BE2C (cell line): ENCODE measurements around the gene CYP4F11. TPM values are rescaled to one million over a fixed set of nuclear protein-coding genes. Genes with fewer than 3 reads are reported as not detected.
"Not testable (repeated sequence)": the region's sequence is repeated elsewhere in the genome, so short reads cannot be mapped to it uniquely, and the experiment has no call there.

Experiments
- DNase-seq: peaks from one replicate; pipeline ENCODE4 v3.0.0-alpha.2; 2020
- H3K27me3 ChIP-seq: fragments of 250-450 bp; sonication (Bioruptor Pico); 2 replicates; pipeline ENCODE4 v1.5.1; 2020; ENCODE audit warnings: mild to moderate bottlenecking
- H3K36me3 ChIP-seq: fragments of 250-450 bp; sonication (Bioruptor Pico); 2 replicates; pipeline ENCODE4 v1.5.1; 2020; ENCODE audit warnings: mild to moderate bottlenecking
- H3K4me1 ChIP-seq: fragments of 250-450 bp; sonication (Bioruptor Pico); 2 replicates; pipeline ENCODE4 v1.5.1; 2020
- H3K4me3 ChIP-seq: 2 replicates; pipeline ENCODE4 v1.5.1; 2011; ENCODE audit warnings: low read depth, low read length
- H3K9me3 ChIP-seq: fragments of 250-450 bp; sonication (Bioruptor Pico); 2 replicates; pipeline ENCODE4 v1.5.1; 2020
- polyA plus RNA-seq: library from polyadenylated mRNA; unstranded; fragments of >200 nt; gene quantifications from one replicate; pipeline ENCODE4 v1.2.1, GENCODE V29; 2012; ENCODE audit warnings: low read depth, missing spikeins; ENCODE audit not compliant: insufficient read length, insufficient read depth
- TF ChIP-seq, protein P1 (sequence below): IDR thresholded peaks from 2 replicates; pipeline ENCODE4 v1.5.1; 2012; ENCODE audit warnings: mild to moderate bottlenecking, low read depth, low read length

The CYP4F11 gene, protein sequence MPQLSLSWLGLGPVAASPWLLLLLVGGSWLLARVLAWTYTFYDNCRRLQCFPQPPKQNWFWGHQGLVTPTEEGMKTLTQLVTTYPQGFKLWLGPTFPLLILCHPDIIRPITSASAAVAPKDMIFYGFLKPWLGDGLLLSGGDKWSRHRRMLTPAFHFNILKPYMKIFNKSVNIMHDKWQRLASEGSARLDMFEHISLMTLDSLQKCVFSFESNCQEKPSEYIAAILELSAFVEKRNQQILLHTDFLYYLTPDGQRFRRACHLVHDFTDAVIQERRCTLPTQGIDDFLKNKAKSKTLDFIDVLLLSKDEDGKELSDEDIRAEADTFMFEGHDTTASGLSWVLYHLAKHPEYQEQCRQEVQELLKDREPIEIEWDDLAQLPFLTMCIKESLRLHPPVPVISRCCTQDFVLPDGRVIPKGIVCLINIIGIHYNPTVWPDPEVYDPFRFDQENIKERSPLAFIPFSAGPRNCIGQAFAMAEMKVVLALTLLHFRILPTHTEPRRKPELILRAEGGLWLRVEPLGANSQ
- polyA plus RNA-seq = 0.26 TPM

DNA sequence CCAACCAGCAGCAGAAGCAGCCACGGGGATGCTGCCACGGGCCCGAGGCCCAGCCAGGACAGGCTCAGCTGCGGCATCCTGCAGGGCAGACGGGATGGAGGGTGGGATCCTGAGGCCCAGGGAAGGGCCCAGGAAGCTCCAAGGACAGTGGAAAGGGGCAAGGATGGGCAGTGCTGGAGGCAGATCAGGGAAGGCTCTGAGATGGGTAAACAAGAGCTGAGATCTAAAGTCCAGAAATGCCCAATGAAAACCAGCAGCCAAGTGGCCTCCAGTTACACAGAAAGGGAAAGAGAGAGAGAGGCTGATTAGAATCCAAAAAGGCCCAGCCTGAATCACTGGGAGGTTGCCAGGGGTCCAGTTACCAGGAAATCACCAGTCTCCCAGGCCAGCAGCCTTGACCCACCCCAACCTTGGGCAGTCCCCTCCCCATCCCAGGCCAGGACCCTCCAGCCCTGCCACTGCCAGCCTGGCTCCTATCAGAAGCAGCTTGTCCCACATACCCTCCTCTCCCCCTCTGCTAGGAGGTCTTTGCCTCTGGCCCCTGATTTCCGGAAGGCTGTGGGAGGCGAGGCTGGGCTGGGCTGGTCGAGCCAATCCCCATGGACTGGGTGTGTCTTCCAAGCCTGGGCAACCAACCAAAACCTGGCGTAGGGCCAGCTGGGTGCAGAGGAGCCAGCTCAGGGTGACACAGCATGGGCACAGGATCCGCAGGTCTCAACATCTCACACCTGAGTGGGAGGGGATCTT is at the start of gene CYP4F11:
Gene CYP4F11 (minus strand): TSS at position 198 of the 747 bp plus-strand sequence. CDS start 121 bp downstream, at position 77.
- H3K4me1 ChIP-seq = no peaks in the 10 kb centered on the region
- peak; percentile 49 for DNase-seq
- H3K27me3 ChIP-seq = peaks cover 3% of the 10 kb centered on the region; the same call in 1 of the 2 replicates
- no peaks in the 10 kb centered on the region for H3K9me3 ChIP-seq
- TF ChIP-seq, protein P1, sequence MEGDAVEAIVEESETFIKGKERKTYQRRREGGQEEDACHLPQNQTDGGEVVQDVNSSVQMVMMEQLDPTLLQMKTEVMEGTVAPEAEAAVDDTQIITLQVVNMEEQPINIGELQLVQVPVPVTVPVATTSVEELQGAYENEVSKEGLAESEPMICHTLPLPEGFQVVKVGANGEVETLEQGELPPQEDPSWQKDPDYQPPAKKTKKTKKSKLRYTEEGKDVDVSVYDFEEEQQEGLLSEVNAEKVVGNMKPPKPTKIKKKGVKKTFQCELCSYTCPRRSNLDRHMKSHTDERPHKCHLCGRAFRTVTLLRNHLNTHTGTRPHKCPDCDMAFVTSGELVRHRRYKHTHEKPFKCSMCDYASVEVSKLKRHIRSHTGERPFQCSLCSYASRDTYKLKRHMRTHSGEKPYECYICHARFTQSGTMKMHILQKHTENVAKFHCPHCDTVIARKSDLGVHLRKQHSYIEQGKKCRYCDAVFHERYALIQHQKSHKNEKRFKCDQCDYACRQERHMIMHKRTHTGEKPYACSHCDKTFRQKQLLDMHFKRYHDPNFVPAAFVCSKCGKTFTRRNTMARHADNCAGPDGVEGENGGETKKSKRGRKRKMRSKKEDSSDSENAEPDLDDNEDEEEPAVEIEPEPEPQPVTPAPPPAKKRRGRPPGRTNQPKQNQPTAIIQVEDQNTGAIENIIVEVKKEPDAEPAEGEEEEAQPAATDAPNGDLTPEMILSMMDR = no peak
- H3K36me3 ChIP-seq = no peaks in the 10 kb centered on the region
- no peak within 1 kb of the TSS for H3K4me3 ChIP-seq

DNA sequence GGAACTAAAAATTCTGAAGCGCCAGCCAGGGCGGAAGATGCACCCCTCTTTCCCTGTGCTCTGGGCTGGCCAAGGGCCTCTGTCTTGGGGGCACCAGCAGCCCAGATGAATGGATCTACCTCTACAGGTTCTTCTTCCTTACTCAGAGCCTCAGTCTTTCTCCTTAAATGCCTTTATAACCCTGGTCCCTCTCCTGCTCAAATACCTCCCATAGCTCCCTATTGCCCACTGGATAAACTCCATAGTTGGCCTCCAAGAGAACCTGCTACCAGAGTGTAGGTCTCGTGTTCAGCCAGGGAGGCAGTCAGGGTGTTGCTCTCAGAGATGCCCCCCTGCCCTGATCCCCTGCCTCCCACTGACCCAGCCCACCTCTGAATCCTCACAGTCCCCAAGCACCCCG is 45.0 kb upstream of the CYP4F11 start:
- Histone ChIP-seq H3K4me1 (no peaks in the 10 kb centered on the region), H3K4me3 (no peak overlapping the region), H3K27me3 (no peaks in the 10 kb centered on the region), H3K9me3 (no peaks in the 10 kb centered on the region; the same call in 1 of the 2 replicates), H3K36me3 (no peaks in the 10 kb centered on the region)
- DNase-seq = no peak
- TF ChIP-seq, protein P1 = no peak

DNA sequence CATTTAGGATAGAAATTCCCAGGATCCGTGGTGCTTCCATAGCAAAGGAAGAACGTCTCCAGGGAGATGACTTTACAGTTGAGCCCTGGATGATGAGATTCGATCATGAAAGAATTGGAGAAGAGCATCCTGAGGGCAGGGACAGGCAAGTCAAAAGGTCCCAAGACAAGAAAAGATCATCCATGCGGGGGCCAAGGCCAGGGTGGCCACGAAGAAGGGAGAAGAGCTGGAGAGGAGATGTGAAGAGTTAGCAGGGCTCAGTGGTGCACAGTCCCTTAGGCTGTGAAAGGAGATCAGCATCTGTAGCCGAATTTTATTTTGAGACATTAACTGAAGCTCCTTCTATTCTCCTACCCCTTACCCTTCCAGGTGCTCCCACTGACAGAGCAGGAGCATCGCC is 43.4 kb upstream of the CYP4F11 start:
- no peak for DNase-seq
- Histone ChIP-seq H3K9me3 (no peaks in the 10 kb centered on the region; the same call in 1 of the 2 replicates), H3K36me3 (no peaks in the 10 kb centered on the region), H3K27me3 (no peaks in the 10 kb centered on the region), H3K4me3 (no peak overlapping the region), H3K4me1 (no peaks in the 10 kb centered on the region)
- TF ChIP-seq, protein P1 = no peak

DNA sequence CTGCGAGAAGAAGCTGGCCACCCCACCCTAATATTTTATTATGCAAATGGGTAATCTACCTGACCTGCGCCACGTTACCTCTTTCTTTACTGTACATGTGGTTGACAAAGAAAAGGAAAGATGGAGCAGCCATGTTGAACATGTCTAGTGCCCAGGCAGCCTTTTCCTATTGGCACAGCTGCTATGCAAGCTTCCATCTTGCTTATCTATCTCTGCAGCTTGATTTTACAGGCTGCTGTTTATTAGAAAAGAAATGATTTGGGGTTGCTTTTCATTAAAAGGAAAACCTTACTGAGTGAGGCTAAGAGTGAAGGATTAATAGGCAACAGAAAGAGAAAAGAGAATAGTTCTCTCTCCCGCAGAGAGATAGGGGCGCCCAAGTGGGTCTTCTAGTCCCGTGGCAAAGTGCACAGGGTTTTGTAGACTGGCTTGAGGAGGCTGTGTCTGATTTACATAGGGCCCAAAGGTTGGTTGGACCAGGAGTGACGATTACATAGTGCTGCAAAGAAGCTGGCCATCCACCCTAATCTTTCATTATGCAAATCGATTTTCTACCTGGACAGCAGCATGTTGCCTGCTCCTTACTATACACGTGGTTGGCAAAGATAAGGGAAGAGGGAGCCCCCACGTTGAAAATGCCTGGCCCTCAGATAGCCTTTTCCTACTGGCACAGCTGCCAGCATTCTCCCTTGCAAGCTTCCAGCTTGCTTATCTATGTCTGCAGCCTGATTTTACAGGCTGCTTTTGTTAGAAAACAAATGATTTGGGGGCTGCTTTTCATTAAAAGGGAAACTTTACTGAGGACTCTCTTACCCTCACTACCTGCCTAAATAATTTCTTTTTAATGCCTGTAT is 42.7 kb upstream of the CYP4F11 start:
- Histone ChIP-seq H3K36me3 (no peaks in the 10 kb centered on the region), H3K27me3 (no peaks in the 10 kb centered on the region), H3K4me1 (no peaks in the 10 kb centered on the region), H3K4me3 (no peak overlapping the region), H3K9me3 (no peaks in the 10 kb centered on the region; the same call in 1 of the 2 replicates)
- no peak for DNase-seq
- TF ChIP-seq, protein P1 = no peak

DNA sequence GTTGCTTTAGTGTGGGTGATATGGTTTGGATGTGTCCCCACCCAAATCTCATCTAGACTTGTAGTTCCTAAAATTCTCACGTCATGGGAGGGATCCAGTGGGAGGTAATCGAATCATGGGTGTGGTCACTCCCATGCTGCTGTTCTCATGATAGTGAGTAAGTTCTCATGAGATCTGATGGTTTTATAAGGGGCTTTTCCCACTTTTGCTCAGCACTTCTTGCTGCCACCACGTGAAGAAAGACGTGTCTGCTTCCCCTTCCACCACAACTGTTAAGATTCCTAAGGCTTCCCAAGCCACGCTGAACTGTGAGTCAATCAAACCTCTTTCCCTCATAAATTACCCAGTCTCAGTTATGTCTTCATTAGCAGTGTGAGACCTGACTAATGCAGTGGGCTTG is 40.5 kb upstream of the CYP4F11 start:
- TF ChIP-seq, protein P1 = no peak
- no peaks in the 10 kb centered on the region for H3K4me1 ChIP-seq
- H3K9me3 ChIP-seq = no peaks in the 10 kb centered on the region; the same call in 1 of the 2 replicates
- H3K4me3 ChIP-seq = no peak overlapping the region
- H3K36me3 ChIP-seq = no peaks in the 10 kb centered on the region
- DNase-seq = no peak
- no peaks in the 10 kb centered on the region for H3K27me3 ChIP-seq

DNA sequence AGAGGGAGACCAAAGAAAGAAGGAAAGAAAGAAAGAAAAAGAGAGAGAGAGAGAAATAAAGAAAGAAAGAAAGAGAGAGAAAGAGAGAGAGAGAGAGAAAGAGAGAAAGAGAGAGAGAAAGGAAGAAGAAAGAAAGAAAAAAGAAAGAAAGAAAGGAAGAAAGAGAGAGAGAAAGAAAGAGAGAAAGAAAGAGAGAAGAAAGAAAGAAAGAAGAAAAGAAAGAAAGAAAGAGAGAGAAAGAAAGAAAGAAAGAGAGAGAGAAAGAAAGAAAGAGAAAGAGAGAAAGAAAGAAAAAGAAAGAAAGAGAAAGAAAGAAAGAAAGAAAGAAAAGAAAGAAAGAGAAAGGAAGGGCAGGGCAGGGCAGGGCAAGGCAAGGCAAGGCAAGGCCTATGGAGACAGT is 37.7 kb upstream of the CYP4F11 start:
- H3K4me3 ChIP-seq, DNase-seq, H3K36me3 ChIP-seq, H3K27me3 ChIP-seq, H3K4me1 ChIP-seq, H3K9me3 ChIP-seq: not testable (repeated sequence)
